Measurements from ENCODE around the gene PGM1. TPM values are rescaled to one million over a fixed set of nuclear protein-coding genes. Genes with fewer than 3 reads are reported as not detected.
"Not testable (repeated sequence)": the region's sequence is repeated elsewhere in the genome, so short reads cannot be mapped to it uniquely, and the experiment has no call there.

Gene PGM1
- total RNA-seq, 1 donor from 2014 or later = 77.3 TPM

DNA sequence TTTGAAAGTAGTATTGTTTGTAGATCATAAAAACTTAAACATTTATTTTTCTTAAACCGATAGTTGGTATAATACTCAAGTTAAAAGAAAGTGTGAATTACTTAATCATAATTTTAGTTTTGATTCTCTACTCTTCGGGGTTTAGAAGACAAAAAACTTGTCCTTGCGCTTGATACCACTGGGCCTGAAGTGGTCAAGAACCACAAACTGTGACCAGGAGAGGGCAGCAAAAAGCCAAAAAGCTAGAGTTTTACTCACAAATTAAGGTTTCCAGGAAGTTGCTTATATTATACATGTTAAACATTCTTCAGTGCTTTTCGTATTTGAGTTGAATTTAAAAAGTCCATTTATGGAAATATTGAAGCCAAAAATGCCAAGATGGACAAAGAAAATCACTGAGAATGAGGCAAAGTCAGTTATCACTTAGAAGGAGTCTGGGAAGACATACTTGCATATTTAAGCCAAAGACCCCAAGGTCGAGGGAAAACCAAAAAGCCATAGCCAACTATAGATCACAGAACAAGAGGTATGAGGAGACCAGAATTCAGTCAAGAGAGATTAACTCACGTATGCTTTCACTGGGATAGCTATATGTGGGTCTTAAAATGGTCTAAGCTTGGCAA lies 35.7 kb upstream of the PGM1 start:
- no peak overlapping the region for H3K4me3 ChIP-seq (ENCODE audit: low read depth, low read length)
- no peak for DNase-seq (ENCODE audit: low read depth)
- TF ChIP-seq CTCF (conservative IDR thresholded peaks at IDR 0.05; ENCODE audit: low read depth, low read length) = peak; percentile 81

GRCh38 chr1:63559357-63559756 lies 33.9 kb upstream of the PGM1 start:
- DNase-seq (ENCODE audit: low read depth) = no peak
- no peak overlapping the region for H3K4me3 ChIP-seq (ENCODE audit: low read depth, low read length)
- TF ChIP-seq CTCF (conservative IDR thresholded peaks at IDR 0.05; ENCODE audit: low read depth, low read length) = no peak

GRCh38 chr1:63563745-63564144 lies 29.5 kb upstream of the PGM1 start:
- H3K4me3 ChIP-seq (ENCODE audit: low read depth, low read length) = no peak overlapping the region
- no peak for TF ChIP-seq CTCF (conservative IDR thresholded peaks at IDR 0.05; ENCODE audit: low read depth, low read length)
- no peak for DNase-seq (ENCODE audit: low read depth)

DNA sequence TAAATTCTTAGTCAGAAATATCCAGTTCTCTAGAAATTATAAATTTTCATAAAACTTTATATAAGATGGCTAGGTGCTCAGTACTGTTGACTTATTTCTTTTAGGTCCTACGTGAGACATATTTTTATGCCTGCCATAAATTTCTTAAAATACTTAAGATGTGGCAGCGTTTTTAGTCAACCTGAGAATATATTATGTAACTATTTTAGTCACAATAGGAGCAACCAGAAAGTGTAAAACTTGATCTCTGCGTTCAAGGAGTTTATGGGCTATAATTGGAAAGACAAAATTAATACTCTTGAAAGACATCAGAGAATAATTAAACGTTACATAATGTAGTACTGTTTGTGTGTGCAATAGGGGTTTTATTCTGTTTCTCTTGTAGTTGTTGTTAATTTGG lies 24.1 kb upstream of the PGM1 start:
- TF ChIP-seq CTCF (conservative IDR thresholded peaks at IDR 0.05; ENCODE audit: low read depth, low read length) = no peak
- no peak for DNase-seq (ENCODE audit: low read depth)
- no peak overlapping the region for H3K4me3 ChIP-seq (ENCODE audit: low read depth, low read length)

- no peak for TF ChIP-seq CTCF (conservative IDR thresholded peaks at IDR 0.05; ENCODE audit: low read depth, low read length)
- no peak overlapping the region for H3K4me3 ChIP-seq (ENCODE audit: low read depth, low read length)
- no peak for DNase-seq (ENCODE audit: low read depth)
Observed at GRCh38 chr1:63569640-63570316, 23.4 kb upstream of the PGM1 start.

- DNase-seq (ENCODE audit: low read depth); H3K4me3 ChIP-seq (ENCODE audit: low read depth, low read length): not testable (repeated sequence)
Observed at GRCh38 chr1:63572686-63573085, 20.5 kb upstream of the PGM1 start.

DNA sequence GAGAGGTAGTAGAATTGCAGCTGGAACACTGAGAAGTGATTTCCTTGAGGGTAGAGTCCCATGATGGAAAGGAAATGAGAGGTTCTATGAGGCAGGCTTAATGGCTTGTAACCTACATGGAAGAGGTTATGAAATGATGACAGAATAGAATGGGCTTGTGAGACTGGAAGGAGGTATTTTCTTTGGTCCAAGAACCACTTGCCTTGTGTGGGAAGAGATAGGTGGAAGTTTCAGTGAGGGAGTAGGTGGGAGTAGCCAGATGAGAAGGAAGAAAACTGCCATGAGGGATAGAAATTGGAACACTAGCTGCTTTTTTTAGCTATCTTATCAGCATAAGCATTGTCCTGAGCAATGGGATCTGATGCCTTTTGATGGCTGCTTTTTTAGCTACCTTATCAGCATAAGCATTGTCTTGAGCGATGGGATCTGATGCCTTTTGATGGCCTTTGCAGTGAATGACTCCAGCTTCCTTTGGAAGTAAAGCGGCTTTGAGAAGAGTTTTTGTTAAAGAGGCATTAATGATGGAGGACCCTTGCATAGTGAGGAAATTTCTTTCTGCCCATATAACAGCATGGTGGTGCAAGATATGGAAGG lies 18.9 kb upstream of the PGM1 start:
- not testable (repeated sequence) for DNase-seq (ENCODE audit: low read depth); H3K4me3 ChIP-seq (ENCODE audit: low read depth, low read length)

GRCh38 chr1:63575340-63575826 lies 17.8 kb upstream of the PGM1 start:
- TF ChIP-seq CTCF (conservative IDR thresholded peaks at IDR 0.05; ENCODE audit: low read depth, low read length) = peak; percentile 50
- no peak overlapping the region for H3K4me3 ChIP-seq (ENCODE audit: low read depth, low read length)
- no peak for DNase-seq (ENCODE audit: low read depth)

- DNase-seq (ENCODE audit: low read depth); H3K4me3 ChIP-seq (ENCODE audit: low read depth, low read length): not testable (repeated sequence)
Observed at GRCh38 chr1:63586326-63586725, 6.9 kb upstream of the PGM1 start.
